Measurements from ENCODE around the gene APOA4.
"Not testable (repeated sequence)": the region's sequence is repeated elsewhere in the genome, so short reads cannot be mapped to it uniquely, and the experiment has no call there.

Gene APOA4

DNA sequence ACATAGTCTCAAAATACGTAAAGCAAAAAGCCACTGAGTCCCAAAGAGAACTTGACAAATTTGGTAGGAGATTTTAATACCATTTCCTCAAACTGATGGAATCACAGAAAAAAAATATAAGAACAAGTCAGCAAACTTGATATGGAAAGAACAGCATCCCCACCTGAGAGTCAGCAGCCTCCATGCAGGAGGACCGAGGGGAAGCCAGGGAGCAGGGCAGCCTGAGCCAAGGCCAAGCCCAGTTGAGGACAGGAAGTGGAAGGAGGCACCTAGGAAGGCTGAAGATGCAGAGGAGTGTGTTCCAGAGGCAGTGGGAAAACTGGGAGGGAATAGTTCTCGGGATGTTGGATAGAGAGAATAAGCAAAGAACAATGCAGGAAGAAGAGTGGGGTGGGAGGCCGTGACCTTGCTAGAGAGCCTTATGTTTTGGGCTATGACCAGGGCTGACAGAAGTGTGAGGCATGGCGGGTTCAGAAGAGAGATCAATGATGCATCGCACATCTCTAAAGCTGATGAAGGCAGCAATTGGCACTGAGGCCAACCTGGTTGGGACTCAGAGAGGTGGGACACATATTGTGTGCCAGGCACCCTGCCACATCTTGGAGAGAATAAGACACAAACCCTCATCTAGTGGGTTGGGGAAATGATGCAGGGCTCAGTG, 15.4 kb downstream of the APOA4 start:
- DNase-seq (ENCODE audit: low read depth in 1 of 2, low spot score in 1 of 2) = no peak

DNA sequence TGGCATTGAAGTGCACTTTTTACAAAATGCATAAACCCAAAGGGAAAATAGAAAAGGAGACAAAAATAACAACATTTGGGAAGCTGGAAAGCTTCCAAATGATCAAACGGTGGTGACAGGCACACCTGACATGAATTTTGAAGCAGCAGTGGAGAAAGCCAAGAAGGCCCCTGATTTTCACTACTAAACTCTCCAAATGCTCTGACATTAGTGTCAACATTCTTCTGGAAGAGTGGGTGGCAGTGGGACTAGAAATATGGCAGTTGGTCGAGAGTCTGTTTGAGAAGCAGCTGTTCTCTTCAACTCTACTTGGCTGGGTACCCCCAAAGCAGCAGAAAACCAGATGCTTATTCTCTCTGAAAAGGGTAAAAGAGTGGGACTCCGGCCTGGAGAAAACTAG, 19.1 kb downstream of the APOA4 start:
- no peak for DNase-seq (ENCODE audit: low read depth in 1 of 2, low spot score in 1 of 2)

DNA sequence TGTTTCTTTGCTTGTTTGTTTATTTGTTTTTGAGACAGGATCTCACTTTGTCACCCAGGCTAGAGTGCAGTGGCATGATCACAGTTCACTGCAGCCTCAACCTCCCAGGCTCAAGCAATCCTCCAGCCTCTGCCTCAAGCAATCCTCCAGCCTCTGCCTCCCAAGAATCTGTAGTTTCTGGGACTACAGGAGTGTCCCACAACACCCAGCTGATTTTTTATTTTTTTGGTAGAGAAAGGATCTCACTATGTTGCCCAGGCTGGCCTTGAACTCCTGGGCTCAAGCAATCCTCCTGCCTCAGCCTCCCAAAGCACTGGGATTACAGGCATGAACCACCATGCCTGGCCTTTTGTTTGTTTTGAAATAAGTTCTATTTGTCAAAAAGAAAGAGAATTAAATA, 21.4 kb downstream of the APOA4 start:
- DNase-seq (ENCODE audit: low read depth in 1 of 2, low spot score in 1 of 2) = not testable (repeated sequence)

DNA sequence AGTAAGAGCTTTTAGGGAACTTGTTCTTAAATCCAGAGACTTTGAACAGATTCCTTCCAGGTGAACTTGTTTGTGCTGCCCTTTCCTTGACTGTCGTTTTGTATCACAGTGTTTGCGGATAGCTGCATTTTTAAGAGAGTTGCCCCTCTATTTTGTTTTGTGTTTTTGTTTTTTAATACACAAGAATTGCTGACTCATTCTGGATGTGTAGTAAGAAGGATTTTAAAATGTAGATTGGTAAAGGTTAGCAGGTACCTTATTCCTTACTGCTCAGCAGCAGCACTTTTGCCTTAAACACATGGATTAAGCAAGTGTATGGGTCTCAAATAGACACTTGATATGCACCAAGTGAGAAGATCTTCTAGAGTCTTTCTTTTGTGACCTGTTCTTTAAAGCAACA, 22.5 kb downstream of the APOA4 start:
- no peak for DNase-seq (ENCODE audit: low read depth in 1 of 2, low spot score in 1 of 2)

DNA sequence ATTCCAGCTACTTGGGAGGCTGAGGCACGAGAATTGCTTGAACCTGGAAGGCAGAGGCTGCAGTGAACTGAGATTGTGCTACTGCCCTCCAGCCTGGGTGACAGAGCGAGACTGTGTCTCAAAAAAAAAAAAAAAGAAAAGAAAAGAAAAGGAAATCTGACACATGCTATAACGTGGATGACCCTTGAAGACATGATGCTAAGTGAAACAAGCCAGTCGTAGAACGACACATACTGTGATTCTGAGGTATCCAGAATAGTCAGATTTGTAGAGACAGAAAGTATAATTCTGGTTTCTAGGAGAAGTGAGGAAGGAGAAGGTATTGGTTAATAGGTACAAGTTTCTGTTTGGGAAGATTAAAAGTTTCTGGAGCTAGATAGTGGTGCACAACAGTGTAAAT, 24.7 kb downstream of the APOA4 start:
- DNase-seq (ENCODE audit: low read depth in 1 of 2, low spot score in 1 of 2) = no peak

DNA sequence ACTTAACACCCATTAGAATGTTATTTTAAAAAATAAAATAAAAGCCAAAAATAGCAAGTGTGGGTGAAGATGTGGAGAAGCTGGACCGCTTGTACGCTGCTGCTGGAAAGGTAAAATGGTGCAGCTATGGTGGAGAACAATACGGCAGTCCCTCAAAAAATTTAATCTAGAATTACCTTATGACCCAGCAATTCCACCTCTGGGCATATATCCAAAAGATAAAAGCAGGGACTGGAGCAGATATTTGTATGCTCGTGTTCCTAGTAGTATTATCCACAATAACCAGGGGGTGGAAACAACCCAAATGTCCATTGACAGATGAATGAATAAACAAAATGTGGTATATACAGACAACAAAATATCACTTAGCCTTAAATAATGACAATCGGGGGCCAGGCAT, 25.3 kb downstream of the APOA4 start:
- DNase-seq (ENCODE audit: low read depth in 1 of 2, low spot score in 1 of 2) = no peak

DNA sequence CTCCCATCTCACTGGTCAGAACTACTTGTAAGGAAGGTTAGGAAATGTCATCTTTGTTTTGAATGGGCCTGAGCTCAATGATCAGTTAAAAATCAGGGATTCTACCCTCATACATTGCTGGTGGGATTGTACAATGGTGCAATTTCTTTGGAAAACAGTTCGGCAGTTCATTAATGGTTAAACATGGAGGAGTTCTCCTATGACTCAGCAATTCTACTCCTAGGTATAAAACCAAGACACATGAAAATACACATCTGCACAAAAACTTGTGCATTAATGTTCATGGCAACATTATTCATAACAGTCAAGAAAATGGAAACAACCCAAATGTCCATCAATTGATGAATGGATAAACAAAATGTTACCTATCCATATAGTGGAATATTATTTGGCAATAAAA, 26.6 kb downstream of the APOA4 start:
- no peak for DNase-seq (ENCODE audit: low read depth in 1 of 2, low spot score in 1 of 2)

DNA sequence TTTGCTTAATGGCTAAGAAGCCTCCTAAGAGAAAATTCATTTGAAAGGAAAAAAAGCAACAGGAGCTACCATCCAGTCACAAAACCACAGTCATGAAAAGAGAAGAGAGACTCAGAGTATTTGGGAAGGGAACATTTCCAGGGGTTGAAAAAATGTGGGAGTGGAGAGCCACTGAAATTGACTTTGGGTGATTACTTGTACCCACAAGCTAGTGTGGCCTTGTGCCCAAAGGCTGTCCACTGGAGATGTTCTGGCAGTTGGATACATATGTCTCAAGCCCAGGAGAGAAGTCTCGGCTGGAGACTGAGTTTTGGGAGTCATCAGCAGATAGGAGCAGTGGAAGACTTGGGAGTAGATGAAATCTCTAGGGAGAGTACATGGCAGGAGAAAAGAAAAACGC, 28.3 kb downstream of the APOA4 start:
- no peak for DNase-seq (ENCODE audit: low read depth in 1 of 2, low spot score in 1 of 2)

DNA sequence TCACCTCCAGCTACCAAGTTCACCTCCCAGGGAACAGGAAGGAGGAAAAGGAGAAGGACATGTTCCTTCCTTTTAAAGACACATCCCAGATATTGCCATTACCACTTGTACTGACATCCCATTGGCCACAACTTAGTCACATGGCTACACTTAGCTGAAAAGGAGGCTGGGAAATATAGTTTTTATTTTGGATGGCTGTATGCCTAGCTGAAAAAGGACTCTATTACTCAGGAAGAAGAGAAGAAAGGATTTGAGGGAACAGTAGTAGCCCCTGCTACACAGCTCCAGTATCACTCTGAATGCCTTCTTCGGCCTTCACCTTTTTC, 29.4 kb downstream of the APOA4 start:
- DNase-seq (ENCODE audit: low read depth in 1 of 2, low spot score in 1 of 2) = no peak

DNA sequence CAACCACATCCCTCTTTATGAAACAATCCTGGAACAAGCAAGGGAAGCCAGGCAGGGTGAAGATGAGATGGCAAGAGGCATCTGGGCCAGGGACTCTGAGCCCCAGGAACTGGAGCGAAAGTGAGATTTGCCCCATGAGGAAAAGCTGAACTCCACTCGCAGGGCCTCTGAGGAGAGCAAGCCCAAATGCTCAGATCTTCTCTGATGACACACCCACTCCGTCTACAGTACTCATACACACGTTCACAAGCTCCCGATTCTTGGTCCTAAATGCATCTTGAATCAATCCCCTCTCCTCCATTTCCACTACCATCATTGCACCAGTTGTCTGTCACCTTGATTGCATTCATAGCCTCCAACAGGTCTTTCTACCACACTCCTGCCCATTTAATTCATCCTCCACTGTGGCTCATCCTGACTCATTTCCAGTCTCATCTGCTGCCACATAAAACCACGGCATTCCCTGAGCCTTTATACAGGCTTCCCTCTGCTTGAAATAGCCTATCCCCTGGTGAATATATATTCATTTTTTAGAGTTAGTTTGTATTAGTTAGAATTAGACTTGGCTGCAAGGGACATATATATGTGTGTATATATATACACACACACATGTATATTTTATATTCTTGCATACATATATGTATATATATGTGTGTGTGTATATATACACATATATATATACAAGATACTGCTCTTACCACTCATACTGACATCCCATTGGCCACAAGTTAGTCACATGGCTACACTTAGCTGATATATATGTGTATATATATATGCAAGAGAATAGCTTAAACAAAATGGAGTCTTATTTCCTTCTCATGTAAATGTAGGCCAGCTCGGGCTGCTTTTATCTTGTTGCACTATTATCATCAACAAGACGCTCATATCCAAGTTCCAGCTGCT, 30.0 kb downstream of the APOA4 start:
- no peak for DNase-seq (ENCODE audit: low read depth in 1 of 2, low spot score in 1 of 2)

DNA sequence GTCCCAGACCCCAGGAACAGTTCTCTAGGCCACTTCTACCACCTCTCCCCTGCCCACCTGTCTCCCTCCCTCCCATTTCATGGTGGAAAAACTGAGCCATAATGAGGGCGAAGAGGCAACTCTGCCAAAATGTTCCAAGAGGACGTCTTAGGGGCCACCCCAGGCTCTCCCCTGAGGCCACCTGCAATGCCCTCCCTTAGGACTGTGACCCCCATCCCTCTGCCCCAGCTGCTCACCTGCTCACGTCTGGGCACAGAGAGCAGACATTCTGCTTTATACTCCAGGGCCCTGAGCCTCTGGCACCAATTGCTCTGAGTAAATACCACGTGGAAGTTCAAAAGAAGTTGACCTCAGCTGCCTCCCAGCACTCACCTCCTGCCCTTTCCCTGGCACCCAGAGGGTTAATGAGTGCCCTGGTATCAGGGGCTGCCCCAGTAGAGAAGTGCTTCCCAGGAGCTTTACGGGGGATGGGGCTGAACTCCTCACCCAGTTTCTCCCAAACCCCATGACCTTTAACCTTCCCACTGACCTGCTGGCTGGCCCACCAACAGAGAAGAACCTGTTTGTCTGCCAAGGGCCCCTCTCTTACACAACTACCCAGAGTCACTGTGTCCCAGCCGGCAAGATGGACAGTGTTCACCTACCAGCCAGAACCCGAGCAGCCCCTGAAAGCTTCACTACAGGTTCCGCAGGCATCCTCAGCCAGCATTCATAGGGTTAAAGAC, 30.8 kb downstream of the APOA4 start:
- DNase-seq (ENCODE audit: low read depth in 1 of 2, low spot score in 1 of 2) = no peak

DNA sequence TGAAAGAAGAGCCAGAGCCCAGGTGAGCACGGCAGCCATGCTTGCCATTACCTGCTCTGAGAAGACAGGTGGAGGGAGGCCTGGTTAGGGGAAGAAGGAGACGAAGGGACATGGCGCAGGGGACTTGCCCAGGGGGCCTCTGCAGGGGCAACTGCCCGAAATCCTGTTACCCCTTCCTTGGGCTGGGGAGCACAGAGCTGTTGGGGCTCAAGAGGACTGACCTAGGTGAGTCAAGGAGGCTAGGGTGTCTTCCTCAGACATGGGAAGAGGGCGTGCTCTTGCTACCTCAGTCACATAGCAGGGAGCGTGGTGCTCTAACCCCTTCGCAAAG, 31.3 kb downstream of the APOA4 start, which contains the start of gene APOA5:
APOA5 (minus strand) TSS at position 67 of the 331 bp plus-strand sequence; CDS start at position 48, 19 bp downstream.
- no peak for DNase-seq (ENCODE audit: low read depth in 1 of 2, low spot score in 1 of 2)

DNA sequence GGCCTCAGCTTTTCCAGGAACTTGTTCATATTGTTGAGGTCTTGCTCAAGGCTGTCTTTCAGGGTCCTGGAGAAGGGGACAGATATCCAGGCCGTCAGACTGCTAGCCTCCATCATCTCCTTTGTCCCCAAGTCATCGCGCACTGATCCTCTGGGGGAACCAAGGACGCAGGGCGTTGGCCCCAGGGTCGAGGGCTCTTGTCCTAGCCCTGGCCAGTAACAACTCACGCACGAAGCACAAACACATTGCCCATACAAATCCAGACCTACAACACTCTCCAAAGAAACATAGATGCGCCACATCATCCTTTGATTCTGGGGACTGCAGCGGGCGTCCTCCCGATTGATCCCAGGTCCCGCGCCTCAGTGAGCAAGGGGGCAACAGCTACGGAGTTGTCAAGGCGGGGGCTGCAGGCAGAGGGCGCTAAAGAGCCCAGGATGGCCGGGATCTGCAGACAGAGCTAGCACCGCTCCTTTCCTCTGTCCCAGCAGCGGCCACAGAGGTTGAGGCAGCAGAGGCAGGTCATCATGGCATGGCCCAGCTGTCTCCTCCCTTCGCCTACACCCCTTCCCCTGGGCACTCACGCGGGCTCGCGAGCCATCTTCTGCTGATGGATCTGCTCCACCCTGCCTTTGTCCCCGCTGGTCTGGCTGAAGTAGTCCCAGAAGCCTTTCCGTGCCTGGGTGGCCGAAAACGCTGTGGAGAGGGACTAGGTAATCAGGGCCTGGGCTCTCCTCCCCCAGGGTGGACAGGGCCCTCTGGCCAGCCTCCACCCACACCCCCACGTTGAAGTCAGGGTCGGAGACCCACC, 31.9 kb downstream of the APOA4 start:
- peak; percentile 57 to 59 for DNase-seq (ENCODE audit: low read depth in 1 of 2, low spot score in 1 of 2)

DNA sequence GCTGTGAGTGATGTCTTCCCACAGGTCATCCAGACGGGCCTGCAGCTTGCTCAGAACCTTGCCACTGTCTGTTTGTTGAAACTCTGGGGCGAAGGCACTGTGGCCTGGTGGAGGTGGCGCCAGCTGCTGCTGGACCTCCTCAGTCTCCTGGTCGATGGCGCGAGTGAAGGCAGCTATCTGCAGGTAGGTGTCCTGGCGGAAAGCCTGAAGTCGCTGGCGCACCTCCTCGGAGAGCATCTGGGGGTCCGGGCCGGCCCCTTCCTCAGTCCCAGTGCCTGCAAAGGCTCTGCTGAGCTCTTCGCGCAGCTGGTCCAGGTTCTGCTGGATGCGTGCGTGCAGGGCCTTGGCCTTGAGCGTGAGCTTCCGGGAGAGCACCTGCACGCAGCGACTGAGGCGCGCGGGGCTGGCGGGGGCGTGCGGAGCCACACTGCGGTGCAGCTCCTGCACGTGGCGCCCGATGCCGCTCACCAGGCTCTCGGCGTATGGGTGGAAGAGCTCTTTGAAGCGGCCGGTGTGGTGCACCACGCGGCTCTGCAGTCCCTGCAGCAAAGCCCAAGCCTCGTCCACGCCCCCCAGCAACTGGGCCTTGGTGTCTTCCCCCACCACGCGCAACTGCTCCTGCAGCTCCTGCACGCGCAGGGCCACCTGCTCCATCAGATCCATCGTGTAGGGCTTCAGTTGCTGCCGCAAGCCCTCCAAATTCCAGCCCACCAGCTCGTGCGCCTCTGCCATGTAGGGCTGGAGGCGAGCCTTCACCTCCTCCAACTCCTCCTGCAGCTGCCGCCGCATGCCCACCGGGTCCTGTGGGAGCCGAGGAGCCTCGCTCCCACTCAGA, 32.7 kb downstream of the APOA4 start:
- DNase-seq (ENCODE audit: low read depth in 1 of 2, low spot score in 1 of 2) = no peak

DNA sequence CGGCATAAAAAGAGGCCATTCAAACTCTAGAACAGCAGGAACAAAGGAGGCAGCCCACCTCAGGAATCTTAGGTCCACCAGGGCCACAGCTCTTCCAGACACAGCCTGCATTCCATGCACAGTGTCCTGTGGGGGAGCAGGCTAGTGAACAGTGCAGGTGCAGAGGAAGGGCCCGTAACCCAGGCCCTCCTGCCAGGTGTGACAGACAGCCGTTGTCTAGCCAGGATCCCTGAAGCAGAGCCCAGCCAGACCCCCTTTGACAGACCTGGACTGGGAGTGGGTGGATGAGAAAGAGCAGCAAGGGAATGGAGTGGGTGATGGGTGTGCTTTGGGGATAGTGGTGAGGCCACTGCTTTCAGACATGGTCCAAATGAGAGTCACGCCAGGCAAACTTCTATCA, 34.1 kb downstream of the APOA4 start:
- no peak for DNase-seq (ENCODE audit: low read depth in 1 of 2, low spot score in 1 of 2)

DNA sequence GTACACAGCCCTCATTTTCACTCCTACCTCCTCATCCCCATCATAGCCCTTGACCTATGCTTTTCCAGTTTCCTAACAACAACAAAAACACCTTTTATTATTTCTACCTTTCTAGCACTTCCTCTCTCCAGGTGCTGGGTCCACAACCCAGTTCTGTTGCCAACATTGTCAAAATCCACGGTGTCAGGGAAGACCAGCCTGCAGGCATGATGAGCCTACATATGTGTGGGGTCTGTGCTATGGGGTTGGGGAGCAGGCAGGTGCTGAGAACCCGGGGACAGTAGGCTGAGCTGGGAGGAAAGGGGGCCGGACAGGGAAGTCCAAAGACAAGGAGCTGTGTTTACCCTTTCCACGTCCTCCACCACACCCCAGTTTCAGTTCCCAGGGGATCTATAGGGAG, 34.6 kb downstream of the APOA4 start:
- no peak for DNase-seq (ENCODE audit: low read depth in 1 of 2, low spot score in 1 of 2)

DNA sequence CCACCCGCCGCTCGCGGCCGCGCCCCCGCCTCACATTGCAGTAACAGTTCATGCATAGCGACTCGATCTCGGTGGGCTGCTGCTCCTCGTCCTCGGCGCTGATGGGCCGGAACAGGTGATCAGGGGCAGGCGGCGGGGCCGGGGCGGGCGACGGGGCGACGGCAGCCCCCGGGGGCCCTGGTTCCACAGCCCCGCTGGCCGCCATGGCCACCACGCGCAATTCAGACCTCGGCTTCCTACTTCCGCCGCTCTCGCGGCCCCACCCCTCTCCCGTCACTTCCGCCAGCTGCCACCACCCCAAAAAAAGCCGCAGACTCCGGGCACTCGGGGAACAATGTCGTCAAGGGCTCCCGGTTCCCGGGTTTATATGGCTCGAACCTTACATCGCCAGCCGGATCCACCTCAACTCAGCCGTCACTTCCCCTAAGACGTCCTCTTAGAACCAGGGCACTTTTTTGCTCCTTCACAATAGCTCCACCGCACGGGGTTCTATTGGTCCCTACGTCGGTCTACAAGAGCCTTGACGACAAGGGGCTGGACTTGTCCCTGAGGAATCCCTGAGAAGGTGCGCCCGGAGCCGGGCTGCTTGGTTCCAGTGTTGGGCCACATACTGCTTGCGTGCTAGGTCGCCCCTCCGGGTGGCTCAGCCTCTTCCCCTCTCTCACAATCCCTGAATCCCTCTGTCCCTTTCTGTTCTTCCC, 35.2 kb downstream of the APOA4 start, which contains the start of gene ZPR1:
ZPR1 (minus strand) TSS at position 238 of the 701 bp plus-strand sequence; CDS start at position 205, 33 bp downstream.
- DNase-seq (ENCODE audit: low read depth in 1 of 2, low spot score in 1 of 2) = peak; percentile 74

DNA sequence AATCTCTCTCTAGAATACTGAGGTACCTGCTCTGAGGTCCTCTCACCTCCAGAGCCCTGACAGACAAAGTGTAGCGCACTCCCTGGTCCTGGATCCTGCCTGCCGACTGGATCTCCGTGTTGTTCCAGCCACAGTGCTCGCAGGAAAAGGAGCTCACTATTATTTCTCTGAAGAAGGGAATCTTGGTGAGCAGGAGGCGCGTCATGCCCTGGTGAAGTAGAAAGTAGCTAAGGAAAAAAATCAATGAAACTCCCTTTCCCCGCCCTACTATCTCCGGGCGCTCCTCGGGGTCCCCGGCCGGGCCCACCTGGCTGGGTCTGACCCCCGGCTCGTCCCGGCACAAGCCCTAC, 35.7 kb downstream of the APOA4 start:
- DNase-seq (ENCODE audit: low read depth in 1 of 2, low spot score in 1 of 2) = no peak

DNA sequence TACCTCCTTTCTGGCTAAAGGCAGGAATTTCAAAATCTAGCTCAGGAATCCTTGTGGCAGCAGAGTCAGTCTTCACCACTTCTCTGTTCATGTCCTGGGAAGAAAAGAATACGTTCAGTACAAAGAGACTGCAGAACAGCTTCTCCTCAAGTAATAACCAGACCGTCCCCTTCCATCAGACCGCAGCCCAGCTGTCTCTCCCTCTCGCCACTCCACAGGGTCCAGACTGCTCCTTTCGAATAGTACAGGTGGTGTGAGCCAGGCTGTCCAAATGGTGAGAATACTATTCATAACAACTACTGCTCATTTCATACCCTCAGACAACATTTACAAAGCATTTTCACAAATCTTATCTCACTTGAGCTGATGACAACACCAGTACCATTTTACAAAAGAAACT, 36.1 kb downstream of the APOA4 start:
- DNase-seq (ENCODE audit: low read depth in 1 of 2, low spot score in 1 of 2) = no peak

DNA sequence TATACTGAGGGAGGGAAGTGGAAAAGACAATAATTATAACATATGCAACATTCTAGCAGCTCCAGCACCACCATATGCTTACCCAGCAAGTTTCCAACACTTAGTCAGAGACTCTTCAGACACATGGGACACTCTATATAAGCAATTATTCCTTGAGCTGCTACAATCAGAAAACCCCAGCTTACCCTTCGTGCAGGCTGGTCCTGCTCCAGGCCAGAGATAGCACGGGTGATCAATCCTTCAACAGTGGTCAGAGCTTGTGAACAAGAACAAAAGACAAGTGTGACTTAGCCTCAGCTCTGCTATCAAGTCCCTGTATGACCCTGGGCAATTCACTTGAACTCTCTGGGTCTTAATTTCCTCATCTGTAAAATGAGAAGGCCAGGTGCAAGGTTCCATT, 36.8 kb downstream of the APOA4 start:
- DNase-seq (ENCODE audit: low read depth in 1 of 2, low spot score in 1 of 2) = no peak

Measured in activated CD4-positive, alpha-beta T cell treated with anti-CD3 and anti-CD28 coated beads, Interleukin-2, amount 50 U/mL, for 24 hours (primary cell).